Measurements from ENCODE around the gene UBE2R2.
"Not testable (repeated sequence)": the region's sequence is repeated elsewhere in the genome, so short reads cannot be mapped to it uniquely, and the experiment has no call there.

Gene UBE2R2

GRCh38 chr9:33843312-33843961, 26.5 kb downstream of the UBE2R2 start:
- no peak for DNase-seq (ENCODE audit: low read depth)

GRCh38 chr9:33846231-33846630, 29.3 kb downstream of the UBE2R2 start:
- no peak for DNase-seq (ENCODE audit: low read depth)

GRCh38 chr9:33847894-33848205, 30.9 kb downstream of the UBE2R2 start:
- DNase-seq (ENCODE audit: low read depth), result not testable (repeated sequence)

GRCh38 chr9:33850267-33850629, 33.3 kb downstream of the UBE2R2 start:
- no peak for DNase-seq (ENCODE audit: low read depth)

- no peak for DNase-seq (ENCODE audit: low read depth)
Observed at GRCh38 chr9:33850677-33851076, 33.7 kb downstream of the UBE2R2 start.

GRCh38 chr9:33851301-33851700, 34.3 kb downstream of the UBE2R2 start:
- no peak for DNase-seq (ENCODE audit: low read depth)

- DNase-seq (ENCODE audit: low read depth), result peak; percentile 24
Observed at GRCh38 chr9:33852216-33852826, 35.4 kb downstream of the UBE2R2 start.

GRCh38 chr9:33856247-33856646, 39.3 kb downstream of the UBE2R2 start:
- DNase-seq (ENCODE audit: low read depth), result no peak

- DNase-seq (ENCODE audit: low read depth), result no peak
Observed at GRCh38 chr9:33858423-33858822, 41.5 kb downstream of the UBE2R2 start.

- DNase-seq (ENCODE audit: low read depth), result no peak
Observed at GRCh38 chr9:33860200-33860871, 43.4 kb downstream of the UBE2R2 start.

- DNase-seq (ENCODE audit: low read depth), result no peak
Observed at GRCh38 chr9:33861917-33862453, 45.0 kb downstream of the UBE2R2 start.

- not testable (repeated sequence) for DNase-seq (ENCODE audit: low read depth)
Observed at GRCh38 chr9:33863027-33863426, 46.1 kb downstream of the UBE2R2 start.

GRCh38 chr9:33867747-33868439, 50.9 kb downstream of the UBE2R2 start:
- DNase-seq (ENCODE audit: low read depth), result no peak

GRCh38 chr9:33868440-33868973, 51.5 kb downstream of the UBE2R2 start:
- DNase-seq (ENCODE audit: low read depth), result peak; percentile 41

GRCh38 chr9:33869243-33869642, 52.3 kb downstream of the UBE2R2 start:
- not testable (repeated sequence) for DNase-seq (ENCODE audit: low read depth)

- DNase-seq (ENCODE audit: low read depth), result no peak
Observed at GRCh38 chr9:33877727-33878489, 60.9 kb downstream of the UBE2R2 start.

- DNase-seq (ENCODE audit: low read depth), result no peak
Observed at GRCh38 chr9:33878691-33879366, 61.9 kb downstream of the UBE2R2 start.

- DNase-seq (ENCODE audit: low read depth), result no peak
Observed at GRCh38 chr9:33880211-33881089, 63.5 kb downstream of the UBE2R2 start.

GRCh38 chr9:33881635-33882034, 64.7 kb downstream of the UBE2R2 start:
- DNase-seq (ENCODE audit: low read depth), result peak; percentile 41
